Neutrophil (primary cell): ENCODE data around the gene KCNK3.
"Not testable (repeated sequence)": the region's sequence is repeated elsewhere in the genome, so short reads cannot be mapped to it uniquely, and the experiment has no call there.

ENCODE experiments used
- H3K27ac ChIP-seq: fragments of 200-600 bp; sonication (generic); 2 replicates; pipeline ENCODE4 v1.5.1; 2016; ENCODE audit warnings: mild to moderate bottlenecking, moderate library complexity
- H3K27me3 ChIP-seq: fragments of 200-600 bp; sonication (generic); 2 replicates; pipeline ENCODE4 v1.6.0; 2016; ENCODE audit warnings: mild to moderate bottlenecking
- H3K36me3 ChIP-seq: fragments of 200-600 bp; sonication (generic); 2 replicates; pipeline ENCODE4 v1.5.1; 2017
- H3K4me1 ChIP-seq, 2 experiments: fragments of 200-600 bp in 1 of 2; sonication (generic) in 1 of 2; 1 replicate in 1 of 2; 2 replicates in 1 of 2; pipeline versions ENCODE4 v1.5.1 to v1.6.1; 2013 to 2016; ENCODE audit warnings: low read depth in 1 of 2, low read length in 1 of 2, mild to moderate bottlenecking in 1 of 2, moderate library complexity in 1 of 2; ENCODE audit not compliant: control insufficient read depth in 1 of 2, insufficient read depth in 1 of 2
- H3K4me3 ChIP-seq, 2 experiments: fragments of 200-600 bp in 1 of 2; sonication (generic) in 1 of 2; 1 replicate in 1 of 2; 2 replicates in 1 of 2; pipeline ENCODE4 v1.5.1; 2013 to 2016; ENCODE audit warnings: low read depth in 1 of 2, low read length in 1 of 2, mild to moderate bottlenecking in 1 of 2, moderate library complexity in 1 of 2
- H3K9me3 ChIP-seq: fragments of 200-600 bp; sonication (generic); 2 replicates; pipeline ENCODE4 v1.5.1; 2016
- TF ChIP-seq, protein P1 (sequence below): fragments of 200-600 bp; sonication (generic); IDR thresholded peaks from 2 replicates; pipeline ENCODE4 v1.5.1; 2016; ENCODE audit warnings: antibody characterized with exemption

KCNK3 gene

DNA sequence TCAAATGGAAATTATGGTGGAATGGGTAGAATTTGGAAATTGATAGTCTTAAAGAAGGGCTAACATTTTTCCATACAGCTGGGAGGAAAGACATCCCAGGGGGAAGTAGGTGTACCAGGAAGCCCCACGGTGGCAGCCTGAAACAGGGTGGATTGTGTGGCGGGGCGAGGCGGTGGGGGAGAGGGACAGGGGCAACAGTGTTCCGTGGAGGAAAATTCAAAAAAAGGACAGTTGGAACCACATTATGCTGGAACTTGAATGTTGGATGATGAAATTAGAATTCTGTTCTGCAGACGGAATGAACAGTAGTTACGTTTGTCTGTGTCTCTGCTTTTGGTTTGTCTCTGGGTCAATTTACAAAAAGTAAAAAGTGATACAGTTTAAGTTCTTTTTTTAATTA lies 40.7 kb upstream of the KCNK3 start:
- no peak overlapping the region for H3K27ac ChIP-seq
- H3K9me3 ChIP-seq, result no peaks in the 10 kb centered on the region
- H3K4me3 ChIP-seq, result no peak overlapping the region
- TF ChIP-seq, protein P1, sequence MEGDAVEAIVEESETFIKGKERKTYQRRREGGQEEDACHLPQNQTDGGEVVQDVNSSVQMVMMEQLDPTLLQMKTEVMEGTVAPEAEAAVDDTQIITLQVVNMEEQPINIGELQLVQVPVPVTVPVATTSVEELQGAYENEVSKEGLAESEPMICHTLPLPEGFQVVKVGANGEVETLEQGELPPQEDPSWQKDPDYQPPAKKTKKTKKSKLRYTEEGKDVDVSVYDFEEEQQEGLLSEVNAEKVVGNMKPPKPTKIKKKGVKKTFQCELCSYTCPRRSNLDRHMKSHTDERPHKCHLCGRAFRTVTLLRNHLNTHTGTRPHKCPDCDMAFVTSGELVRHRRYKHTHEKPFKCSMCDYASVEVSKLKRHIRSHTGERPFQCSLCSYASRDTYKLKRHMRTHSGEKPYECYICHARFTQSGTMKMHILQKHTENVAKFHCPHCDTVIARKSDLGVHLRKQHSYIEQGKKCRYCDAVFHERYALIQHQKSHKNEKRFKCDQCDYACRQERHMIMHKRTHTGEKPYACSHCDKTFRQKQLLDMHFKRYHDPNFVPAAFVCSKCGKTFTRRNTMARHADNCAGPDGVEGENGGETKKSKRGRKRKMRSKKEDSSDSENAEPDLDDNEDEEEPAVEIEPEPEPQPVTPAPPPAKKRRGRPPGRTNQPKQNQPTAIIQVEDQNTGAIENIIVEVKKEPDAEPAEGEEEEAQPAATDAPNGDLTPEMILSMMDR, result no peak
- peaks cover 12% of the 10 kb centered on the region for H3K27me3 ChIP-seq
- no peaks in the 10 kb centered on the region for H3K36me3 ChIP-seq
- no peaks in the 10 kb centered on the region for H3K4me1 ChIP-seq

- TF ChIP-seq, protein P1, result no peak
- H3K4me1 ChIP-seq, result no peaks in the 10 kb centered on the region
- no peaks in the 10 kb centered on the region for H3K9me3 ChIP-seq
- H3K36me3 ChIP-seq, result no peaks in the 10 kb centered on the region
- no peak overlapping the region for H3K27ac ChIP-seq
- H3K4me3 ChIP-seq, result no peak overlapping the region
- H3K27me3 ChIP-seq, result peaks cover 11% of the 10 kb centered on the region
These were observed 40.0 kb upstream of the KCNK3 start for GRCh38 chr2:26652361-26653041.

GRCh38 chr2:26653207-26654060 lies 39.1 kb upstream of the KCNK3 start:
- TF ChIP-seq, protein P1, result no peak
- Histone ChIP-seq H3K9me3 (no peaks in the 10 kb centered on the region), H3K27ac (no peak overlapping the region), H3K4me1 (no peaks in the 10 kb centered on the region), H3K4me3 (no peak overlapping the region), H3K27me3 (peaks cover 11% of the 10 kb centered on the region), H3K36me3 (no peaks in the 10 kb centered on the region)

GRCh38 chr2:26654061-26654340 lies 38.5 kb upstream of the KCNK3 start:
- no peaks in the 10 kb centered on the region for H3K4me1 ChIP-seq
- H3K4me3 ChIP-seq, result no peak overlapping the region
- TF ChIP-seq, protein P1, result no peak
- no peaks in the 10 kb centered on the region for H3K9me3 ChIP-seq
- no peaks in the 10 kb centered on the region for H3K36me3 ChIP-seq
- peaks cover 17% of the 10 kb centered on the region for H3K27me3 ChIP-seq
- H3K27ac ChIP-seq, result no peak overlapping the region

DNA sequence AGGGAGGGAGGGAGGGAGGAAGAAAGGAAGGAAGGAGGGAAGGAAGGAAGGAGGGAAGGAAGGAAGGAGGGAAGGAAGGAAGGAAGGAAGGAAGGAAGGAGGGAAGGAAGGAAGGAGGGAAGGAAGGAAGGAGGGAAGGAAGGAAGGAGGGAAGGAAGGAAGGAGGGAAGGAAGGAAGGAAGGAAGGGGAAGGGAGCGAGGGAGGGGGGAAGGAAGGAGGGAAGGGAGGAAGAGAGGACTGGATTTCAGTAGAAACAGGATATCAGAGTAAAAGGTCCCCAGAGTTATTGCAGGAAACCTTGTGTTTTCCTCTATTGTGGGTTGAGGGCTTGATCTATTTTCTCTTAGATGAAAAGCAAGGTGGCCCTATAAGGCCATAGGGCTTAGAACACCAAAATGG lies 37.4 kb upstream of the KCNK3 start:
- H3K9me3 ChIP-seq, H3K36me3 ChIP-seq, H3K4me1 ChIP-seq, H3K4me3 ChIP-seq, H3K27ac ChIP-seq: not testable (repeated sequence)
- H3K27me3 ChIP-seq, result peaks cover 20% of the 10 kb centered on the region

DNA sequence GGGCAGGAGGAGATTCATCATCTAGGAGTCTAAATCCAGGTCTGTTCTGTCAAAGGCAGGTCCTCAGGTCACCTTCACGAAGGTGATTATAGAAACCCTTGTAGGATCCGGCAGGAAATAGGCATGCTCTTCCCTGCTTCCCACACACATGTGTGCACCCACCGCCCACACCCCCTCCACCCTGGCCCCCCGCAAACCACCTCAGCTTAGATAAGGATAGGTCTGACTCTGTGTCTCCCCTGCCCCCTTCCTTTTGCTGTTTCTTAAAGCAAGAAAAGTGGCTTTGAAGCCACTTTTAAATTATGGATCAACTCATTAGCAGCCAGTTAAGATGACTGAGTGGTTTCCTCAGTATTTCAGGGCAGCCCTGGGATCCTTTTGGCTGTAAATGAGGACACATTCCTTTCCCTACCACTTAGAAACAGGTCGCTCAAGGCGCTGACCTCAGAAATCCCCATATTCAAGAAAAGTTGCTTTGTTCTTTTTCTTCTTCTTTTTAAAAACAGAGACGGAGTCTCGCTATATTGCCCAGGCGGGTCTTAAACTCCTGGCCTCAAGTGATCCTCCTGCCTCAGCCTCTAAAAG lies 36.8 kb upstream of the KCNK3 start:
- Histone ChIP-seq H3K36me3 (no peaks in the 10 kb centered on the region), H3K4me1 (no peaks in the 10 kb centered on the region), H3K9me3 (no peaks in the 10 kb centered on the region), H3K4me3 (no peak overlapping the region), H3K27ac (no peak overlapping the region), H3K27me3 (peaks cover 22% of the 10 kb centered on the region)
- TF ChIP-seq, protein P1, result no peak
